H9 (cell line): Measurements from ENCODE around the gene LHFPL6. TPM values are rescaled to one million over a fixed set of nuclear protein-coding genes. Genes with fewer than 3 reads are reported as not detected.

Experiments
- DNase-seq: peaks from one replicate; pipeline ENCODE4 v3.0.0-alpha.2; 2017
- H2AFZ ChIP-seq: one replicate; pipeline ENCODE4 v1.6.1; 2013; ENCODE audit warnings: mild to moderate bottlenecking, low read length, control low read depth, moderate library complexity
- H2AK5ac ChIP-seq: 2 replicates; pipeline ENCODE4 v1.6.1; 2013; ENCODE audit warnings: low read length, control low read depth, mixed read lengths; ENCODE audit not compliant: insufficient read length
- H2BK120ac ChIP-seq: one replicate; pipeline ENCODE4 v1.6.1; 2013; ENCODE audit warnings: low read depth, mild to moderate bottlenecking, low read length, control low read depth, inconsistent platforms; ENCODE audit not compliant: poor library complexity, severe bottlenecking
- H2BK12ac ChIP-seq: 2 replicates; pipeline ENCODE4 v1.6.1; 2013; ENCODE audit warnings: low read length, control low read depth, mixed read lengths, low read depth; ENCODE audit not compliant: insufficient read length
- H2BK15ac ChIP-seq: 2 replicates; pipeline ENCODE4 v1.6.1; 2013; ENCODE audit warnings: low read depth, low read length, control low read depth
- H2BK20ac ChIP-seq: one replicate; pipeline ENCODE4 v1.6.1; 2013; ENCODE audit warnings: low read depth, mild to moderate bottlenecking, low read length, control low read depth, inconsistent platforms; ENCODE audit not compliant: poor library complexity, severe bottlenecking
- H2BK5ac ChIP-seq: 2 replicates; pipeline ENCODE4 v1.6.1; 2013; ENCODE audit warnings: low read length, control low read depth, mixed read lengths; ENCODE audit not compliant: insufficient read length
- H3K14ac ChIP-seq: 2 replicates; pipeline ENCODE4 v1.6.1; 2013; ENCODE audit warnings: low read length, control low read depth; ENCODE audit not compliant: insufficient read depth
- H3K18ac ChIP-seq: 2 replicates; pipeline ENCODE4 v1.6.1; 2013; ENCODE audit warnings: low read depth, mild to moderate bottlenecking, mixed read lengths, low read length, control low read depth; ENCODE audit not compliant: insufficient read length
- H3K23ac ChIP-seq: 2 replicates; pipeline ENCODE4 v1.6.1; 2013; ENCODE audit warnings: low read length, control low read depth, mixed read lengths, low read depth; ENCODE audit not compliant: insufficient read length
- H3K23me2 ChIP-seq: 2 replicates; pipeline ENCODE4 v1.6.1; 2013; ENCODE audit warnings: low read depth, mild to moderate bottlenecking, mixed read lengths, low read length, control low read depth; ENCODE audit not compliant: insufficient read length, poor library complexity, severe bottlenecking
- H3K27ac ChIP-seq: 2 replicates; pipeline ENCODE4 v1.5.1; 2013; ENCODE audit warnings: low read length, control low read depth, mixed read lengths, low read depth; ENCODE audit not compliant: insufficient read length
- H3K27me3 ChIP-seq: 2 replicates; pipeline ENCODE4 v1.6.1; 2013; ENCODE audit warnings: low read length, control low read depth, inconsistent platforms; ENCODE audit not compliant: insufficient read depth
- H3K4ac ChIP-seq: 2 replicates; pipeline ENCODE4 v1.6.1; 2013; ENCODE audit warnings: low read depth, mild to moderate bottlenecking, control low read depth, inconsistent platforms, low read length, moderate library complexity
- H3K4me1 ChIP-seq: 2 replicates; pipeline ENCODE4 v1.6.1; 2013; ENCODE audit warnings: low read length, control low read depth, inconsistent platforms; ENCODE audit not compliant: insufficient read depth
- H3K4me2 ChIP-seq: 2 replicates; pipeline ENCODE4 v1.6.1; 2013; ENCODE audit warnings: low read length, control low read depth, mixed read lengths; ENCODE audit not compliant: insufficient read length, insufficient read depth
- H3K56ac ChIP-seq: 2 replicates; pipeline ENCODE4 v1.6.1; 2013; ENCODE audit warnings: low read depth, mild to moderate bottlenecking, mixed read lengths, low read length, control low read depth; ENCODE audit not compliant: insufficient read length
- H3K79me1 ChIP-seq: 2 replicates; pipeline ENCODE4 v1.6.1; 2013; ENCODE audit warnings: low read depth, mild to moderate bottlenecking, moderate library complexity, low read length, control low read depth, inconsistent platforms; ENCODE audit not compliant: insufficient read depth, poor library complexity, severe bottlenecking
- H3K79me2 ChIP-seq: 2 replicates; pipeline ENCODE4 v1.6.1; 2013; ENCODE audit warnings: low read length, control low read depth, inconsistent platforms; ENCODE audit not compliant: insufficient read depth
- H3K9ac ChIP-seq: 2 replicates; pipeline ENCODE4 v1.6.1; 2013; ENCODE audit warnings: low read length, control low read depth, mixed read lengths; ENCODE audit not compliant: insufficient read length; ENCODE audit errors: extremely low read depth
- H3K9me3 ChIP-seq: one replicate; pipeline ENCODE4 v1.6.1; 2013; ENCODE audit warnings: low read depth, low read length, inconsistent platforms; ENCODE audit not compliant: control insufficient read depth
- H3T11ph ChIP-seq: one replicate; pipeline ENCODE4 v1.6.1; 2013; ENCODE audit warnings: mild to moderate bottlenecking, low read length, control low read depth, inconsistent platforms
- H4K20me1 ChIP-seq: one replicate; pipeline ENCODE4 v1.6.1; 2013; ENCODE audit not compliant: control insufficient read depth, insufficient read length, insufficient read depth
- H4K5ac ChIP-seq: 2 replicates; pipeline ENCODE4 v1.6.1; 2013; ENCODE audit warnings: low read depth, mild to moderate bottlenecking, mixed read lengths, low read length, control low read depth; ENCODE audit not compliant: insufficient read length
- H4K8ac ChIP-seq: replicated peaks from 2 replicates; pipeline ENCODE4 v1.6.1; 2013; ENCODE audit warnings: low read length, control low read depth, mixed read lengths, low read depth; ENCODE audit not compliant: insufficient read length
- H4K91ac ChIP-seq: 2 replicates; pipeline ENCODE4 v1.6.1; 2013; ENCODE audit warnings: low read depth, mild to moderate bottlenecking, moderate library complexity, mixed read lengths, low read length, control low read depth; ENCODE audit not compliant: insufficient read length
- H3K27ac Mint-ChIP-seq, 3 experiments: 2 replicates in 2 of 3; 3 replicates in 1 of 3; pipeline ENCODE4 v1.8.0; 2020 to 2021; ENCODE audit warnings: mixed read lengths in 3 of 3, mild to moderate bottlenecking in 1 of 3, moderate library complexity in 1 of 3
- H3K27me3 Mint-ChIP-seq: 2 replicates; pipeline ENCODE4 v1.8.0; 2021; ENCODE audit warnings: low read depth, mild to moderate bottlenecking, moderate library complexity, mixed read lengths
- H3K36me3 Mint-ChIP-seq, 3 experiments: 2 replicates in 2 of 3; 3 replicates in 1 of 3; pipeline ENCODE4 v1.8.0; 2020 to 2021; ENCODE audit warnings: low read depth in 3 of 3, mixed read lengths in 3 of 3; ENCODE audit not compliant: insufficient read depth in 1 of 3
- H3K4me1 Mint-ChIP-seq, 2 experiments: 2 replicates each; pipeline ENCODE4 v1.8.0; 2020; ENCODE audit warnings: mixed read lengths in 2 of 2
- H3K4me3 Mint-ChIP-seq, 2 experiments: 2 replicates in 1 of 2; 3 replicates in 1 of 2; pipeline ENCODE4 v1.8.0; 2020 to 2021; ENCODE audit warnings: mild to moderate bottlenecking in 2 of 2, mixed read lengths in 2 of 2, moderate library complexity in 1 of 2
- H3K9me3 Mint-ChIP-seq, 2 experiments: 2 replicates in 1 of 2; 3 replicates in 1 of 2; pipeline ENCODE4 v1.8.0; 2020; ENCODE audit warnings: mild to moderate bottlenecking in 2 of 2, mixed read lengths in 2 of 2, moderate library complexity in 1 of 2
- CTCF ChIP-seq: fragments of 200-600 bp; sonication (generic); conservative IDR thresholded peaks from 3 replicates; pipeline ENCODE4 v1.8.0; 2021; ENCODE audit warnings: antibody characterized with exemption, mild to moderate bottlenecking
- WGBS: extraction: QIAGEN DNeasy Blood & Tissue Kit; methylation state at CpG from one replicate; pipeline ENCODE4 v1.1.7; 2013; ENCODE audit warnings: missing lambda C conversion rate, low lambda C conversion rate, mixed read lengths; ENCODE audit not compliant: insufficient read length; ENCODE audit errors: extremely low coverage; 5-methylcytosine and 5-hydroxymethylcytosine counted together
- total RNA-seq: library from RNA; stranded (reverse); gene quantifications from 2 replicates; pipeline ENCODE4 v1.2.1, GENCODE V29; 2021

Gene LHFPL6
- total RNA-seq, 1 experiment from 2014 or later, result 3.5 TPM

- H3K4me1 Mint-ChIP-seq, result 0 out of 4 replicates have a peak, but pooled peaks cover 0 to 7% of the 10 kb centered on the region in 2 experiments
- Histone ChIP-seq H3K14ac (no peak overlapping the region), H3K23ac (no peak overlapping the region), H4K91ac (no peak overlapping the region), H2BK12ac (no peak overlapping the region), H2BK5ac (no peak overlapping the region), H3T11ph (no peak overlapping the region), H2AFZ (no peak overlapping the region), H3K9ac (no peak overlapping the region), H2BK120ac (no peak overlapping the region), H4K8ac (no peak overlapping the region), H3K4ac (no peak overlapping the region), H3K4me1 (no peaks in the 10 kb centered on the region), H2BK20ac (no peak overlapping the region), H3K79me2 (no peaks in the 10 kb centered on the region), H4K5ac (no peak overlapping the region), H3K4me2 (no peak overlapping the region), H4K20me1 (no peaks in the 10 kb centered on the region), H3K23me2 (no peaks in the 10 kb centered on the region), H2AK5ac (no peak overlapping the region), H3K9me3 (no peaks in the 10 kb centered on the region), H3K56ac (no peak overlapping the region), H3K27me3 (no peaks in the 10 kb centered on the region), H3K18ac (no peak overlapping the region), H3K27ac (no peak overlapping the region), H3K79me1 (no peaks in the 10 kb centered on the region), H2BK15ac (no peak overlapping the region)
- no peak for TF ChIP-seq CTCF
- DNase-seq, result no peak
- H3K9me3 Mint-ChIP-seq, result no peaks in the 10 kb centered on the region
- no peaks in the 10 kb centered on the region for H3K36me3 Mint-ChIP-seq
- H3K27ac Mint-ChIP-seq, result no peak overlapping the region
- H3K27me3 Mint-ChIP-seq, result no peaks in the 10 kb centered on the region
- whole genome bisulfite sequencing, result no CpG with 5 or more reads among the region's 1 CpG
- H3K4me3 Mint-ChIP-seq, result no peak overlapping the region
Observed at GRCh38 chr13:39463611-39464010, 139.4 kb downstream of the LHFPL6 start.
